Measurements from ENCODE around the gene THOC1.

- TF ChIP-seq, protein P1, sequence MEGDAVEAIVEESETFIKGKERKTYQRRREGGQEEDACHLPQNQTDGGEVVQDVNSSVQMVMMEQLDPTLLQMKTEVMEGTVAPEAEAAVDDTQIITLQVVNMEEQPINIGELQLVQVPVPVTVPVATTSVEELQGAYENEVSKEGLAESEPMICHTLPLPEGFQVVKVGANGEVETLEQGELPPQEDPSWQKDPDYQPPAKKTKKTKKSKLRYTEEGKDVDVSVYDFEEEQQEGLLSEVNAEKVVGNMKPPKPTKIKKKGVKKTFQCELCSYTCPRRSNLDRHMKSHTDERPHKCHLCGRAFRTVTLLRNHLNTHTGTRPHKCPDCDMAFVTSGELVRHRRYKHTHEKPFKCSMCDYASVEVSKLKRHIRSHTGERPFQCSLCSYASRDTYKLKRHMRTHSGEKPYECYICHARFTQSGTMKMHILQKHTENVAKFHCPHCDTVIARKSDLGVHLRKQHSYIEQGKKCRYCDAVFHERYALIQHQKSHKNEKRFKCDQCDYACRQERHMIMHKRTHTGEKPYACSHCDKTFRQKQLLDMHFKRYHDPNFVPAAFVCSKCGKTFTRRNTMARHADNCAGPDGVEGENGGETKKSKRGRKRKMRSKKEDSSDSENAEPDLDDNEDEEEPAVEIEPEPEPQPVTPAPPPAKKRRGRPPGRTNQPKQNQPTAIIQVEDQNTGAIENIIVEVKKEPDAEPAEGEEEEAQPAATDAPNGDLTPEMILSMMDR (IDR thresholded peaks at IDR 0.05): no peak
- TF ChIP-seq REST (IDR thresholded peaks at IDR 0.05; ENCODE audit: insufficient read depth in 1 of 2, low read depth in 2 of 2, low read length in 1 of 2) (no peak), POLR2AphosphoS5 (IDR thresholded peaks at IDR 0.05; ENCODE audit: low read depth, low read length) (no peak), TCF7L2 (IDR thresholded peaks at IDR 0.05; ENCODE audit: low read depth, low read length) (no peak)
Measured at GRCh38 chr18:210733-211132, 57.1 kb downstream of the THOC1 start.

All from Panc1 (cell line).